Endothelial cell of umbilical vein (primary cell): Measurements from ENCODE around the gene DOCK6. TPM values are rescaled to one million over a fixed set of nuclear protein-coding genes. Genes with fewer than 3 reads are reported as not detected.

Experiments
- BruUV-seq: library from RNA; stranded (reverse); fragments of 400-500 nt; replicated peaks from 2 replicates; lab custom pipeline; 2021; lab: Mats Ljungman, UMichigan
- CTCF ChIA-PET: fragments of 300-600, 350-600 bp; sonication (Branson Sonifier 250); formaldehyde crosslinking; loops from one replicate; lab custom pipeline; 2021; ENCODE audit warnings: antibody characterized with exemption, inconsistent platforms; lab: Charles Lee
- POLR2A ChIA-PET: fragments of 300-600, 350-600 bp; sonication (Branson Sonifier 250); formaldehyde crosslinking; loops from one replicate; lab custom pipeline; 2021; ENCODE audit warnings: antibody characterized with exemption, inconsistent platforms; lab: Charles Lee
- DNase-seq: peaks from one replicate; pipeline ENCODE4 v3.0.0-alpha.2; 2011; ENCODE audit warnings: low read depth, low spot score
- FAIRE-seq: peaks from 2 replicates; lab custom pipeline; 2011; peaks lifted over from hg19 to GRCh38; lab: Jason Lieb, UNC
- H2AFZ ChIP-seq: 2 replicates; pipeline ENCODE4 v1.6.0; 2012; ENCODE audit warnings: low read depth, low read length, control low read depth, inconsistent platforms
- H3K27ac ChIP-seq: 2 replicates; pipeline ENCODE4 v1.5.1; 2011; ENCODE audit warnings: low read depth, mild to moderate bottlenecking, control low read depth, low read length, moderate library complexity; ENCODE audit not compliant: insufficient read depth
- H3K27me3 ChIP-seq, 2 experiments: 2 replicates each; pipeline versions ENCODE4 v1.6.0 to v1.6.1; 2011; ENCODE audit warnings: low read length in 2 of 2, mixed read lengths in 1 of 2; ENCODE audit not compliant: control insufficient read depth in 2 of 2, insufficient read depth in 2 of 2
- H3K36me3 ChIP-seq, 2 experiments: 2 replicates in 1 of 2; 3 replicates in 1 of 2; pipeline ENCODE4 v1.5.1; 2011; ENCODE audit warnings: low read length in 2 of 2, mild to moderate bottlenecking in 1 of 2, moderate library complexity in 1 of 2; ENCODE audit not compliant: control insufficient read depth in 2 of 2, insufficient read depth in 2 of 2; ENCODE audit errors: extremely low read depth in 1 of 2
- H3K4me1 ChIP-seq: 3 replicates; pipeline ENCODE4 v1.5.1; 2011; ENCODE audit warnings: mild to moderate bottlenecking, low read length; ENCODE audit not compliant: control insufficient read depth, insufficient read depth; ENCODE audit errors: extremely low read depth
- H3K4me2 ChIP-seq: 2 replicates; pipeline ENCODE4 v1.6.1; 2011; ENCODE audit warnings: low read length, control low read depth, mixed read lengths; ENCODE audit not compliant: insufficient read depth
- H3K4me3 ChIP-seq, 3 experiments: fragments of 200-600 bp in 1 of 3; sonication (generic), shearing (Covaris generic) in 1 of 3; replicated peaks in 1 of 3; 2 replicates each; pipeline ENCODE4 v1.5.1; 2011 to 2016; ENCODE audit warnings: control low read depth in 3 of 3, low read length in 3 of 3, mild to moderate bottlenecking in 2 of 3, inconsistent platforms in 1 of 3, low read depth in 1 of 3, moderate library complexity in 1 of 3; ENCODE audit not compliant: insufficient read depth in 1 of 3
- H3K79me2 ChIP-seq: 2 replicates; pipeline ENCODE4 v1.6.0; 2012; ENCODE audit warnings: low read length, inconsistent platforms; ENCODE audit not compliant: control insufficient read depth, insufficient read depth
- H3K9ac ChIP-seq: replicated peaks from 2 replicates; pipeline ENCODE3; 2011; ENCODE audit warnings: low read length, control low read depth; ENCODE audit not compliant: insufficient read depth; ENCODE audit errors: extremely low read depth
- H3K9me1 ChIP-seq: replicated peaks from 3 replicates; pipeline ENCODE4 v1.6.0; 2011; ENCODE audit warnings: mild to moderate bottlenecking, low read length; ENCODE audit not compliant: control insufficient read depth, insufficient read depth; ENCODE audit errors: extremely low read depth
- H3K9me3 ChIP-seq: replicated peaks from 2 replicates; pipeline ENCODE4 v1.5.1; 2012; ENCODE audit warnings: low read length, inconsistent platforms; ENCODE audit not compliant: control insufficient read depth, insufficient read depth
- H4K20me1 ChIP-seq: replicated peaks from 2 replicates; pipeline ENCODE3; 2011; ENCODE audit warnings: mild to moderate bottlenecking, low read length; ENCODE audit not compliant: control insufficient read depth, insufficient read depth; ENCODE audit errors: extremely low read depth
- CTCF ChIP-seq, 2 donors: IDR thresholded peaks; 1 replicate in 1 of 2; 2 replicates in 1 of 2; pipeline ENCODE4 v1.5.1; 2011; ENCODE audit warnings: low read length in 2 of 2, mild to moderate bottlenecking in 2 of 2, moderate library complexity in 2 of 2, control low read depth in 1 of 2, inconsistent platforms in 1 of 2, low read depth in 1 of 2; ENCODE audit not compliant: insufficient read depth in 1 of 2; ENCODE audit errors: extremely low read depth in 1 of 2
- EZH2 ChIP-seq: IDR thresholded peaks from 2 replicates; pipeline ENCODE4 v1.6.1; 2012; ENCODE audit warnings: borderline replicate concordance, low read depth, mild to moderate bottlenecking, moderate library complexity, low read length, inconsistent platforms; ENCODE audit not compliant: severe bottlenecking
- FOS ChIP-seq: IDR thresholded peaks from 2 replicates; pipeline ENCODE4 v1.6.1; 2011; ENCODE audit warnings: mild to moderate bottlenecking, low read length, moderate library complexity, borderline replicate concordance; ENCODE audit not compliant: insufficient read depth
- GATA2 ChIP-seq: IDR thresholded peaks from 2 replicates; pipeline ENCODE4 v1.7.0; 2011; ENCODE audit warnings: low read depth, mild to moderate bottlenecking, moderate library complexity, mixed read lengths, low read length; ENCODE audit not compliant: insufficient read length, insufficient read depth
- JUN ChIP-seq: IDR thresholded peaks from 2 replicates; pipeline ENCODE4 v1.6.1; 2011; ENCODE audit warnings: borderline replicate concordance, low read depth; ENCODE audit not compliant: insufficient read length, insufficient read depth
- MAX ChIP-seq: IDR thresholded peaks from 2 replicates; pipeline ENCODE4 v1.6.1; 2011; ENCODE audit not compliant: insufficient read depth, insufficient read length
- MYC ChIP-seq: IDR thresholded peaks from one replicate; pipeline ENCODE4 v1.6.1; 2011; ENCODE audit warnings: mild to moderate bottlenecking, low read depth, low read length
- POLR2A ChIP-seq: IDR thresholded peaks from 2 replicates; pipeline ENCODE4 v1.6.1; 2012; ENCODE audit warnings: low read depth, mild to moderate bottlenecking, control low read depth, low read length
- POLR2AphosphoS5 ChIP-seq: IDR thresholded peaks from 2 replicates; pipeline ENCODE4 v1.6.1; 2012; ENCODE audit warnings: low read depth, mild to moderate bottlenecking, control low read depth, low read length, moderate library complexity; ENCODE audit not compliant: insufficient read depth
- dilution Hi-C: fragments of 300-500 bp; cut with MboI; formaldehyde crosslinking; loops from one replicate; pipeline ENCODE4 v1.15.0; 2019; ENCODE audit warnings: low sequenced_read_pairs; ENCODE audit not compliant: extremely low pct_ligation_motif_present
- intact Hi-C: fragments of 100-400 bp; cut with micrococcal nuclease; formaldehyde crosslinking; loops from one replicate; pipeline ENCODE4 v1.10.0; 2022
- polyA plus RNA-seq, 4 experiments: library from polyadenylated mRNA; depleted of rRNA in 3 of 4; stranded (reverse) in 3 of 4; unstranded in 1 of 4; fragments of >200 nt; gene quantifications; 2 replicates each; pipeline versions ENCODE4 v1.2.1 to v1.2.3, GENCODE V29; 2011 to 2012; ENCODE audit warnings: missing spikeins in 1 of 4
- total RNA-seq: library from RNA; stranded (reverse); gene quantifications from 2 replicates; pipeline ENCODE4 v1.2.3, GENCODE V29; 2021

DOCK6 gene
- total and polyA plus RNA-seq, 2 donors (not counting 3 experiments of a cell fraction or from before 2014, with no cell fraction given), result 126 to 334 TPM

GRCh38 chr19:11238781-11239376 lies 23.4 kb downstream of the DOCK6 start:
- Histone ChIP-seq H3K9ac (no peak overlapping the region), H2AFZ (no peak overlapping the region), H3K27me3 (no peaks in the 10 kb centered on the region), H3K4me2 (no peak overlapping the region), H3K36me3 (peaks cover 21 to 58% of the 10 kb centered on the region in 2 experiments), H3K4me3 (no peak overlapping the region), H3K4me1 (peaks cover 5% of the 10 kb centered on the region), H3K9me3 (no peaks in the 10 kb centered on the region), H3K9me1 (no peaks in the 10 kb centered on the region), H3K27ac (no peak overlapping the region), H3K79me2 (no peaks in the 10 kb centered on the region), H4K20me1 (no peaks in the 10 kb centered on the region)
- no peak for FAIRE-seq
- dilution Hi-C loops, result no loop called here
- POLR2A ChIA-PET, result no interaction called here
- CTCF ChIA-PET, result no interaction called here
- intact Hi-C loops, result no loop called here
- DNase-seq, result no peak
- BruUV-seq, result no TSS peak
- no peak for TF ChIP-seq MYC
- no peak for TF ChIP-seq GATA2
- TF ChIP-seq CTCF (IDR thresholded peaks at IDR 0.05; ENCODE audit: extremely low read depth in 1 of 2, insufficient read depth in 1 of 2, low read depth in 1 of 2, low read length in 2 of 2), result no peak
- no peak for TF ChIP-seq POLR2A
- TF ChIP-seq MAX, result no peak
- TF ChIP-seq EZH2, result no peak
- TF ChIP-seq JUN, result no peak
- TF ChIP-seq POLR2AphosphoS5, result no peak
- no peak for TF ChIP-seq FOS
